Erythroblast (primary cell): ENCODE measurements around the gene MT1G.

Source experiments
- GATA1 ChIP-seq: IDR thresholded peaks from 2 replicates; pipeline ENCODE4 v1.6.1; 2011; ENCODE audit warnings: low read depth, mild to moderate bottlenecking, control low read depth, low read length, moderate library complexity
- POLR2A ChIP-seq: IDR thresholded peaks from 2 replicates; pipeline ENCODE4 v1.6.1; 2011; ENCODE audit warnings: mild to moderate bottlenecking, low read length

- TF ChIP-seq POLR2A (no peak), GATA1 (no peak)
Observed at GRCh38 chr16:56669840-56670619, 2.2 kb upstream of the MT1G start.
